GM18508 (cell line): ENCODE measurements around the gene NR6A1.

Experiments used
- ATAC-seq: cut with Tn5 transposase; IDR thresholded peaks from one replicate; pipeline ENCODE4 v1.9.1; 2021; ENCODE audit warnings: moderate number of reproducible peaks; ENCODE audit not compliant: insufficient read depth, unreplicated experiment

Gene NR6A1

DNA sequence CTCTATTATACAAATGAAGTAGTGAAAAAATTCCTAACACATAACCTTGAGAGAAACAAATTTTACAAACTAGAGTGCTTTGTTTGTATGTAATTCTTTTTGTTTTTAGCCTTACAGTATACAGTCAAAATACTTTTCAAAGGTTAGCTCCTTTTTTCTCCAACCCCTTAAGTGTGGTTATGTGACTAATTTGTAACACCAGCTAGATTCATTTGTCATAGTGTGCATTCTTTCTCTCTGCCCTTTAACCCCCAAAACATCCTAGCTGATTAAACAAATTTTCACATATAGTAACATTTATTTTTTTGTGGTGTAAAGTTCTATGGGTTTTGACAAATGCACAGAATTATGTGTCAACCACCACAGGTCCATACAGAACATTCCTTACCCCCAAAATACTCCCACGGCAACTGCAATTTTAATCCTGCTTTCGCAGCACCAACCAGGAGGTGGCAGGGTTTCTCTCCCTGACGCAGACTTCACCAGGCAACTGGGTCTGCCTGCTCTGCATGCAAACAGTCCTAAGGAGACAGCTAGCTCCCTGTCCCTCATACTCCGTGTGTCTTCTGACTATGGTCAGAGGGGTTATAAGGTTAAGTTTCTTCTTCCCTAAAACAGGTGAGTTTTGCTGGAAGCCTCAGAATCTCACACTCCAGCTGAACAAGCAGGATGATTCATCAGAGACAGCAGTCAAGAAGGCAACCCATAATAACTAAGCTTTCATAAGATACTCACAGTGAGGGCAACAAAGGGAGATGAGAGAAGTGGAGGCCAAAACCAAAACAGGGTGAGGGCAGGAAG lies 219.4 kb downstream of the NR6A1 start:
- no peak for ATAC-seq

DNA sequence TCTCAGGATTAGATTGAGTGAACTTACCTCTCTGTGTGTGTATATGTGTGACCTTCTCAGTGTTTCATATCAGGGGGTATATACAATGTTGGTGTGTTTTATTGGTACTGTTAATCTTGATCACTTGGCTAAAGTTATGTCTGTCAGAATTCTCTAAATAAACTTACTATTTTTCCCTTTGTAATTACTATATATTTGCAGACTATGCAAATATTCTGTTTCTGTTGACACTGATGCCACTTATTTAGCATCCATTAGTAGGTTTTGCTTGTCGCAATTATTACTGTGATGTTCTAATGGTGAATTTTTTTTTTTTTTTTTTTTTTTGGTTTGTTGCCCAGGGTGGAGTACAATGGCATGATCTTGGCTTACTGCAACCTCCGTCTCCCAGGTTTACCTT lies 221.0 kb downstream of the NR6A1 start:
- ATAC-seq: no peak

DNA sequence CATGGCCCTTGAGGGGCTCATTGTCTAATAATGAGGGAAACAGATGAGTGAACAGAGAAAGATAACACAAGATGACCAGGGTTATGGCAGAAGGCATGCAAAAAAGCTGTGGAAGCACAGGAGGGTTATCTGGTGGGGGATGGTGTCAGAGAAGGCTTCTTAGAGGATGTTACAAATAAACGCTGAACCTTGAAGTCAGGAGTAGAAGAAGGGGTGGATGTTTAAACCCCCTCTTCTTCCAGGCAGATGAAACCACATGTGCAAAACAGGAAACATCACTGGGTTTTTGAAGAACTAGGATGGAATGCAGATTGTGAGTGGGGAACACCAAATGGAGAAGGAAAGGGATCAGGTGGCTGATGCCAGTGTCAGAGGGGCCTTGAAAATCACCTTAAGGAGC lies 222.1 kb downstream of the NR6A1 start:
- no peak for ATAC-seq

DNA sequence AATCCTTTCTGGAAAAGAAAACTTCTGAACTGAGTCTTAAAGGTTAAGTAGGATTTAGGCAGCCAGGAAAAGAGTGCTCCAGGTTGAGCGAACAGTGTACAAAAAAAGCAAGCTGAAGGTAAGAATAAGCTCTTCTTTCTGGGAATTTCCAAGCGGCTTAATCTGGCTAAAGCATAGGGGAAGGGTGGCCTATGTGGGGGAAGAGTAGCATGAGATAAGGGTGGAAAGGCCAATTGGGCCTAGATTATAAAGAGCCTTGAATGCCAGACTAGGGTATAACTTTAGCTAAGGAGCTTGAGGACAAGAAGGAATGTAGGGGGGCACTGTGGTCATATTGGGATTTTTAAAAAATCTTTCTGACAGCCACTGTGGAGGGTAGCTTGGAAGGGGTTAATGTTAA lies 226.6 kb downstream of the NR6A1 start:
- no peak for ATAC-seq

DNA sequence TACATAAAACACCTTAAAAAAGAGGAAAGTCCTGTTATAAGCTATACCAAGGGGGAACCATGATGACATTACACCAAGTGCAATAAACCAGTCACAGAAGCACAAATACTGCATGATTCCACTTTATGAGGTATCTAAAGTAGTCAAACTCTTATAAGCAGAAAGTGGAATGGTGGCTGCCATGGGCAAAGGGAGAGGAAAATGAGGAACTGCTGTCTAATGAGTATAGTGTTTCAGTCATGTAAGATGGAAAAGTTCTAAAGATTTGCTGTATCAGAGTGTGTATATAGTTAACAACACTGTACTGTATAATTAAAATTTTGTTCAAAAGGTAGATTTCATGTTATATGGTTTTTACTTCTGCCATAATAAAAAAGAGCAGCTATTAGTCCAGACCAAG lies 229.3 kb downstream of the NR6A1 start:
- no peak for ATAC-seq

DNA sequence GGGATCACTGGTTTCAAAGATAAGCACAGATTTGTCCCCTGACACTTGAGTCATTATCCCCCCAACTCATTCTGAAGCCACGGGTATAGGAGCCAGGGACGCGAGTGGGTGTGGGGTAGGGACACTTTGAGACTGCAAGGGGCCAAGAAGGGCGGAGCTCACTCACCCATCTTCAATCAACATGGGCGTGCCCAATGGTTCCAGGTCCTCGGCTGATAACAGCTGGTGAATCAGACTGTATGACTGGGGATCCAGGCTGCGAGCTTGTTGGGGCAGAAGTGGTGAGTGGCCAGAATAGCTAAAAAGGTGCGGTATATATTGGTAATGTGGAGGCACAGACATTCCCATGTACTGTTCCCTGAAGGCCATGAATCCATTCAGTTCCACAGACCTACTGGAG lies 233.2 kb downstream of the NR6A1 start:
- ATAC-seq: no peak

DNA sequence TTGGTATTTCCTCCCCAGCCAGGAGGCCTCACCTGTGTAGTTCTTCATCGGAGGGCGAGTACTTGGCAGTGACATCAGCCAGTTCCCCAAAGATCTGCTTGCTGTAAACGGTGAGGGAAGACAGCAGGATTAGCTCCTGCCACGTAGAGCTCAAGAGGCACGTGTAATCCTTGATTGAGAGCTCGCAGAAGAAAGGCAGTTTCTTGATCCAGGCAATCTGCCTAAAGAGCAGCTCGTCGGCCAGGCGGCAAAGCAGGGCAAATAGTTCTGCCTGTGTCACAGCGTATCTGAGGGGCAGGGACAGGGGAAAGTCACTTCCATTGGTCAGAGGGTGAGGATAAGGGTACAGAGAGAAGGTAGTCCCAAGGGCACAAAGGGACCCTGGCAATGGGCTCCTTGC lies 235.3 kb downstream of the NR6A1 start:
- no peak for ATAC-seq

DNA sequence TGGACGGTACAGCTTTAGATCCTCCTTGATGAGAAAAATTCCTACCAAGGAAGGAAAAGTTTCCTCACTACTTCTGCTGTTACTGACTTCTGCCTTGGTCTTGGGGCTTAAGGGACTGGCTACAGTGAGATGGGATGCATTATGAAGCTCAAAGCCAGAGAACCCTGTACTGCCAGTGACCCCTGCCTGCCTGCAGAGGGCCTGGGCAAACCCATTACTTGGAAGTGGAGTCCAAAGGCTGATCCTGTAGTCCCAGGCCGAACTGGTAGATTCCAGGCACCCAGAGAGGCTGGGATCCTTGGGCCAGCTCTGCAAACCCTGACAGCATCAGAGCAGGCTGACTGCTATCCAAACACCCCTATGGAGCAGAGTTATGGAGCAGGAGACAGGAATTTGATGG lies 238.2 kb downstream of the NR6A1 start:
- ATAC-seq: no peak

DNA sequence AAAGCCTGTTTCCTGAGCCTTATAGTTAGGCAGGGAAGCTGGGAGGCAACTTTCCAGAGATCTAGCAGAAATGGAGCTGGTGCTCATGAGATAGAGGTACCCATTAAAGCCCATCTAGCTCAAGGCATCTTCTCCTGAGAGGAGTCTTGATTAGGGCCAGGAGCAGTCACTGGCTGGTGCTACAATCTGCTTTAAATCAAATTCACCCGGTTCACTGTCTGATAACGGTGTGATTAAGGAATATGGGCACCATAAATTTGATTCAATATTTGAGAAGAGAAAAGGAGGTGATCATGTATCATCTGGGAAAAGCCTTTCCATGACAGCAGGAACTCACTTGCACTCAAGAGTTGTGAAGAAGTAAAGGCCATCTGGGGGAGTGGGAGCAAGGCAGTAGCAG lies 240.0 kb downstream of the NR6A1 start:
- no peak for ATAC-seq

DNA sequence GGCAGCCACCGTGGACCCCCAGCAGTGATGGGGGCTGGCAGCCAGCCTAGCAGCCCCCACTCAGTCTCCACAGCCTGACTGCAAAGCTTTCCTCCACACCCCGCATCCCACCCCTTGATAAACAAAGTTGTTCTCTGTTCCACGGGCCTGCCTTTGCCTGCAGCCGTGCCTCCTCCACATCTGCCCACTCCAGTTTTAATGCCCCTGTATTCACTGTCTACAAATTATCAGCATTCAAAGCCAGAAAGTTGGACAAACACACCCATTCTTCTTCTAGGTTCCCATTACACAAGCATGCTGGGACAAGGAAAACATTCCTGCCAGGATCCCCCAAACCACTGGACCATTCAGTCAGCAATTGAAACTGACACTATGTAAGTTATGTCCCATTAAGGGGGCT lies 240.9 kb downstream of the NR6A1 start:
- ATAC-seq: no peak

DNA sequence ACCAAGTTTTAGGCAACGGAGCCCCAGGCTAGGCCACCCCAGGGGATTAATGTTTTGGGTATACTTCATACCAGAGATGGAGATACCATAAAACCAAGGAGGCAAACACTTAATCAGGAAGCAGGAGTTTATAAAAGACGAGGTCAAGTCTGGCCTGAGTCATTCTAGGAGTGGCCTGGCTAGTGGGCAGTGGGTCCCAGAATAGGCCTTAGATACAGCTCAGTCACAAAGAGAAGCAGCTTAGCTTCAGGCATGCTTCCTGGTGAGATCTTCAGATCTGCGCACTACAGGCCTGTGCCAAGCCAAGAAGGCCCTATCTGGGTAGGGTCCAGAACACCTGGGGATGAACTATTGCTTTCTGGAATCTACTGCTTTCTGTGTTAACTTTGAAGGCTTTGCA lies 243.3 kb downstream of the NR6A1 start:
- no peak for ATAC-seq

DNA sequence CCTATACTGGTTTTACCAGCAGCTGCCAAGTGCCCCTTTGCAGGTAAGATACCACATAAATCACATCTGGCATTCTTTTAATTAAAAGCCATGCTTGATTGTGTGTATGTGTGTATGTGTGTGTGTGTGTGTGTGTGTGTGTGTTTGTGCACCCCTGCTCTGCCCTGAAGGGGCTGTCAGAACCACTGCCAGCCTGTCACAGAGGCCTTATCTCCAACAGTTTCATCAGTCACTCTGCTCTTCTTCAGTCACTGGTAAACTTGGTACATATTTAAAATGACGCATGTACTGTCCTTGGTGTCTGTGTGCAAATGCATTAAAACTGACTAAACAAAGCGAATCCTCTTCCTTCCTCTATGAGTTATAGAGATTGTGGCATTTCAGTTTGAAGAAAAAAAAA lies 244.9 kb downstream of the NR6A1 start:
- ATAC-seq: no peak

DNA sequence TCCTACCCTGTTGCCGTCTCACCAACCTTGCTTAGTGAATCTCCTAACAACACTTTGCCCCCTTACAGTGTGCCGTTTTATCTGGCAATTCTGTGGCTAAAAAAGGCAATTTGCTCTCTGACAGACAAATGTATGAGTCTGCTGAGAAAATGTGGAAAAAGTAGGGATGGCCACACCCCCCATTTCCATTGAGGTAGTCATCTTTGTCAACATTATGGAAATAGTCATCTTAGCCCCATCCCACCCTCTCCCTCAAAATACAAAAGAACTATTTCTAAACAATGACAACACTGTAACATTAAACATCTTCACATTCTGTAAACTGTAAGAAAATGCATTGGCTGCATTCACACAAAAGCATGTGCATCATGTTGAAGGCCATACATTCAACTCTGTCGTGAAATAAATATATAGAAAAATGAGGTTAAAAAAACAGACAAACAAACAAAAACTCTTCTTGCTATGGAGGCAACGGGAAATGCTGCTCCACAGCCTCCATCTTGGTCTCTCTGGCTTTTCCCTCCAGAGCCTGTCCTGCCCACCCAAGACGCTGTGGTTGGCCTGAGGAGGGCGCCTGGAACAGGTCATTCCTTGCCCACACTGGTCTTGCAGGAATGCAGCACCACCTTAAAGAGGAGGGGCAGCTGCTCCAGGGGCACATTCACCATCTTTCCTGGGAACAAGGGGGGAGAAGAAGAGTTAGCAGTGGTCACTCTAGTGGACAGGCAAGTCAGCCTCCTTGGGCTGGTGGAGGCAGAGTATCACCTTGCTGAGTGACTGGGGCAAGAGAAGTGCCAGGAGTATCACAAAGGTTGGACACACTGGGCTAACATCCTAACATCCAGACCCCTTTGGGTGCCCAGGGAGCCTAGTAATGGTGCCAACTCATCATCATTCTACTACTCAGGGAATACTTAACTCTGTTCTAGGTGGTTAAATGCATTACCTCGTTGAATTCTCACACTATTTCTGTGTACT lies 248.7 kb downstream of the NR6A1 start:
- ATAC-seq: no peak

DNA sequence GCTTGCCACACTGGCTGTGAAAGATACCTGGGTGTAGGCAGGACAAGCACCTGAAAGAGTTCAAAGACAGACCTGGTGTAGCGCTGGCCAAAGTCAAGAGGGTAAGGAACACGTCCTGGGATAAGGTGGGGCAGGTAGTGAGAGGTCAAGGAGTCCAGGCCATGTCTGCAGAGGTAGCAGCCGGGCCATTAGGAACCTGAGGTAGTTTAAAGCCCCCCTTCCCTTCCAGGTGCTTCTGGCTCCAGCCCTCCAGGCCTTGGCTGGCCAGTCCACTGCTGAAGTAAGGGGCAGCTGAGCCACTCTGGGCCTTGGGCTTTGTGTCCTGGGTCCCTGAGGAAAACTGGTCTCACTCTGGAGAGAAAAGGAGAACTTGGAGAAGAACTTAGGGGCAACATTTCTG lies 250.0 kb downstream of the NR6A1 start:
- ATAC-seq: no peak

DNA sequence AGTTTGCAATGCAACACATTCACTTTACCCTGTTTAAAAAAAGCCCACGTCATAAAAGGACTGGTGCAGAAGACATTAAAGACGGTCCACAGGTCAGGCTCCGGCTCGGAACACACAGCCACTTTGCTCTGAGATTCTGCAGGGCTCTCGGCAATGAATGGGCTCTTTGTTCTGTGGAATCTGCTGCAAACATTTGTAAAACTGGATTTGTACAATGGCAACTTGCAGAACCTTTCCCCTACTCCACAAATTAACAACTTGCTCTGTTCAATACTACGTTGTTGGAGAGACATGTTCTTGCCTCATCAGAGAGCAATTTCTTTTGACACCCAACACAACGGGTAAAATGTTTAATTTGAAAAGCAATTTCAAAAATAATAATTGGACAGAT lies 250.9 kb downstream of the NR6A1 start:
- no peak for ATAC-seq

DNA sequence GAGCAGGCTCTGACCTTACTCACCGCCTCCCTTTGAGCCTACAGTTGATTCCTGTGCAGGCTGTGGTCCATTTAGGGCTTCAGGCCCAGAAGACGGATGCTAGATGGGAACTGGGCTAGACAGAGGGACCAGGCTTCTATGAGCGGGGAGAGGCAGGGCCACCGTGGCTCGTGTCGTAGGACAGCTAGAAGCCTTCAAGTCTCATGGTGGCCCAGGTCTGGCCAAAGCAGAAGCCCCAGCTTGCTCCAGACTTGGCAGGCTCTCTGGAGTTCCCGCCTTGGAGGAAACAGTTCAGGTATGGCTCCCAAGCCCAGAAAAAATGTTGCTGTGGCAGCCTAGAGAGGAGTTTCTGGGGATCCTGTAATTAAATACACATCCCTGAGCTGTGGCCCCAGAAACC lies 253.0 kb downstream of the NR6A1 start:
- ATAC-seq: no peak

DNA sequence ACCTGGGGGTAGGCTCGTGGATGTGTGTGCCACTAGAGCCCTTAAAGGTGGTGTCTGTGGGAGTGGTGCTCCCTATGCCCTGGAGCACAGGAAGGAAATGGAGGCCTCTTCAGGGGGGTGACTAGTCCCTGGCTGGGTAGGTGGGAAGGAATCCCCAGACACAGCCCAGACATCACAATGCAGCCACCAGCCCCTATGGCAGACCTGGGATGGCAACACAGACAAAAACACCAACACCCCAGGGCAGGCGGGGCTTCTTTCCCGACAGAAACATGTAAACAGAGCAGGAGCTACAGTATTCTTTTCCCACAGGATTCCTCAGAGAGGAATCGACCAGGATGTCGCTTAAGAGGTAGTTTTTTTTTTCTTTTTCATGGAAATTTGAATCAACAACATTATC lies 253.5 kb downstream of the NR6A1 start:
- no peak for ATAC-seq

DNA sequence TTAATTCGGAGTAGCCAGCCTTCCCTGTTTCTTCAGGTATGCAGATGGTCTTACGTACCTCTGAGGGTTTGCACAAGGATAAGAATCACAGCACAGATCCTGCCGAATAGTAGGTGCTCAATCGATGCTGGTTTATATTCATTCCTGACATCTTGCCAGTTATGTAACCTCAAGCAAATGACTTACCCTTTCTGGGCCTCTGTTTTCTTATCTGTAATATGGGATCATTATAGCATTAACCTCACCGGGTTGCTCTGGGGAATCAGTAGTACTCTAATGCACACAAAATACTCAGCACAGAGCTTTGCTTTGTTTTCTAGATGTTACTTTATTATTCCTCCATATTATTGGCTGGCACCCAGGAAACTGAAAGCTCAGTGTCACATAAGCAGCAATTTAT lies 256.2 kb downstream of the NR6A1 start:
- no peak for ATAC-seq

DNA sequence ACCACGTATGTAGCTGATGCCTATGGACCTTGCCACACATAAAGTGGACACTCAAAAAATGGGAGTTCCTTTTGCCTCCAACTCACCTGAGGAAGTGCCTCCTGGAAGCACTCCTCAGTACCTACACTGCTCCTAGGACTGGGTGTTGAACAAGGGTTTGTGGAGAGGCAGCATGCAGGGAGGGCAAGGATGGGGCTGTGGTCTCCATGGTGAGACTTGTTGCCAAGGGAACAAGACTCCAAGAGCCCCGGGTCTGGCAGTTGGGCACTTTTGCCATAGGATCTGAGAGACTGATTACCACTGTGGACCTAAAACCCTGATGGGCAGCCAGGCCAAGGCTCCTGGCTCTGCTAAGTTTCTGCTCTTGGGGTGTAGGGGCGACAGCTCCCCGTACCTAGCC lies 257.0 kb downstream of the NR6A1 start:
- ATAC-seq: no peak

DNA sequence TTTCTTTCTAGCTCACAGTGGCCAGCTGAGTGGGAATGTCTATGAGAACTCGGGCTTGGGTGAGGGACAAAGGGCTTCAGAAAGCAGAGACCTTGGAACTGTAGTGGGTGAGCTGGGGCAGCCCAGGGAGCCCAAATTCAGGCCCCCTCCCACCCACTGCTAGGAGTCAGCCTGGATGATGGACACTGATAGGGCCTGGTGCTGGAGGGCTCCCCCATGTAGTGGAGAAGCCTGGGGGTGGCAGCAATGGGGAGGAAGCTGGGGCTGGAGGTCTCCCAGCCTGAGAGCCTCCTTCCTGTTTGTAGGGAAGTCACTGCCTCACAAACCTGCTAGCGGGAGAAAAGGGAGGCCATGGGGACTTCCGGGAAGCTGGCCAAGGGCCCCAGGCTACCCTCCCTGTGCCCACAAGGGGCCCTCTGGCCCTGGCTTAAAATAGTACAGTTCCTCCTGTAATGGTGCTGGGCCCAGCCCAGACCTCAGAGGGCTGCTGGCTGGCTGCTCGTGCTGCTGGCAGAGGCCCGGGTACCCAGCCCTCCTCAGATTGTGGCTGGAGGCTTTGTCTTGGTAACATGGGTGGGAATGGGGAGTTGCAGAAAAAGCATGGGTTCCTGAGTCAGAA lies 257.6 kb downstream of the NR6A1 start:
- no peak for ATAC-seq

DNA sequence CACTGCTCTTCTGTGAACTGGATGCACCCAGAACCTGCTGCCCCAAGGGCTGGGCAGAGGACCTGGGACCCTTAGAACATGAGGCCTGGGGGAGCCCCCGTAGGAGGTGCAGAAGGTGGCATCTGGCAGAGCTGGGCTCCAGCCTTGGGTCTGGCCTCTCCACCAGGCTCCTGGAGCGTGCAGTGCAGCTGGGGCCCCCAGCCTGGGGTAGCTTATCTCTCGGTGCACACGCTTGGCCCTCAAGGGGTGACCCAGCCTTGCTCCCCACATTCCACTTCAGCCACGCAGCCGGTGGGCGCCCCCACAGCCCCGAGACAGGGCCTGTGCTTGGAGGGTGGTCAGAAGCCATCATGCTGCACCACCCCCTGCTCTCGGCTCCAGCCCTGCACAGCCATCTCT lies 258.3 kb downstream of the NR6A1 start:
- no peak for ATAC-seq
